NCI-H345 treated with DMSO at 0.1 percent for 48 hours (cell line): ENCODE results near the gene MEF2B.
"Not testable (repeated sequence)": the region's sequence is repeated elsewhere in the genome, so short reads cannot be mapped to it uniquely, and the experiment has no call there.

ENCODE experiments used
- DNase-seq: peaks from one replicate; lab custom pipeline; 2025; ENCODE audit not compliant: unreplicated experiment; lab: John Stamatoyannopoulos, UW

MEF2B gene

GRCh38 chr19:19157808-19158207 is 12.3 kb downstream of the MEF2B start:
- DNase-seq, result no peak

GRCh38 chr19:19155495-19156219 is 14.4 kb downstream of the MEF2B start:
- no peak for DNase-seq

DNA sequence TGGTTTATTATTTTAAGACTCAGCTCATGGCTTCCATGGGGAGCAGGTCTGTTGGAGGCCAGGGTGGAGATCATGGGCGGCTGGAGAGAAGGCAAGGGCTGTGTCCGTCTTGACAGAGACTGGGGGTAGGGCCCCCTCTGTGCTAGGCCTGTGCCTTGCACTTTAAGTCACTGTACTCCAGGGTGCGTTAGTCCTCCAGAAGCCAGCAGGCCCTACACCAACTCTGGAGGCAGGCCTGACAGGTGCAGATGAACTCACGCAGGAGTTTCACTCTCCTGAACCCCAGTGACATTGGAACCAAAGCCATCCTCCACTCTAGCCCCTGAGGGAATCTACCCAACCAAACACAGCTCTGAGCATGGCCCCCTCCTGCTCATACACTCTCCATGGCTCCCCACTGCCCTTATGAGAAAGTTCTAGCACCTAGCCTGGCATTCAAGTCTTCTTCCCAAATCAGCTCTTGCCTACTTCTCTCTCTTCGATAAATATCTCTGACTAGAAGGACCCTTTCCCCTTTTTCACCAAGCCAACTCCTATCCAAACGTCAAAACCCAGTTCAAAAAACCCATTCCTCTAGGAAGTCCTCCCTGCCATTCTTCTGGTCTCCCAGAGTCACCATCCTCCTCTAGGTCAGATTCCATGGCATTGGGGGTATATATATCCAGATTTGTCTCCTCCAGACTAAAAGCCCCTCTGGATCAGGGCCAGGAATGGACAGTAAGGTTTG is 15.1 kb downstream of the MEF2B start:
- no peak for DNase-seq

GRCh38 chr19:19152668-19153384 is 17.2 kb downstream of the MEF2B start:
- DNase-seq, result no peak

- DNase-seq, result no peak
These were observed 18.6 kb downstream of the MEF2B start for GRCh38 chr19:19151418-19151817.

- no peak for DNase-seq
These were observed 20.6 kb downstream of the MEF2B start for GRCh38 chr19:19149435-19149834.

DNA sequence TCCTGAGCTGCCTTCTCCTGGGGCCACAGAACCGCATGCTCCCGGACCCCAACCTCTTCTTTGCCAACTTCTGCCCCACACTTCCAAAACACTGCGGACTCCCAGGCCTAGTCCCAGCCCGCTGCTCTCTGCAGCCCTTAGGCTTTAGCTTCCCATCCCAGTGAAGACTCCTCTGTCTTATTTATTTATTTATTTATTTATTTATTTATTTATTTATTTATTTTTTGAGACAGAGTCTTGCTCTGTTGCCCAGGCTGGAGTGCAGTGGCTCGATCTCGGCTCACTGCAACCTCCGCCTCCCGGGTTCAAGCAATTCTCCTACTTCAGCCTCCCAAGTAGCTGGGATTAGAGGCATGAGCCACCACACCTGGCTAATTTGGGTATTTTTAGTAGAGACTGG is 21.6 kb downstream of the MEF2B start:
- DNase-seq, result not testable (repeated sequence)

DNA sequence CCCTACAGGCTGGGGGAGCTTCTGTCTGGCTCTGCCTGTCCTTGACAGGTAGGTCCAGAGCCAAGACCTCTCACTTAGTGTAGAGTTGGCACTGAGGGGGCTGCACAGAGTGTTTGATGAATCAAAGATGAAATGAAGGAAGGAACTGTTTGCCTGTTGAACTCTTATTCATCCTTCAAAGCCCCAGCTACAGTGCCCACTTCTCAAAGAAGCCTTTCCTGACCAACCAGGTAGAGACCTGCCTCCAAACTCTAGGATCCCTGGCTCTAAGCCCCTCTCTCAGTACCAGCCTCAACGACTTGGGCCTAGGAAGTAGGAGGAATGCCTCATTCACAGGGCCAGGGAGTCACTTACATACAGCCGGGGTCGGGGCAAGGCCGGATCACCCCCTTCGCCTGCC is 22.7 kb downstream of the MEF2B start:
- no peak for DNase-seq

DNA sequence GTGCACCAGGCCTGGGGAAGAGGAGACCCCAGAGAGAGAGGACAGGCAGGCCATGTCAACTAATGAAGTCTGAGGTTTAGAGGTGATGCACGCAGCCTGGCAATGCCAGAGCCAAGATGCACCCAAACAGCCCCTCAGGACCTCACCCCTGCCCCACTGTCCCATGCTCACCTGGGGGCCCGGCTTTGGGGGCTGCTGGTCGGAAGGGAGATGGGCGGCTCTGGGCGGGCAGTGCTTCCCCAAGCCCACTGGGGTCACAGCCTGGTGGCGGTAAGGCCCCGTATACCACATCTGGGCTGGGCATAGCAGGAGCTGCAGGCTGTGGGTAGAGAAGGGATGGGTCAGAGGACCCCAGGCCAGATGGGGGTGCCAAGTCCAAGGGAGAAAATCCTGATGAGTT is 23.2 kb downstream of the MEF2B start:
- DNase-seq, result no peak

- DNase-seq, result no peak
These were observed 24.1 kb downstream of the MEF2B start for GRCh38 chr19:19145684-19146608.

- no peak for DNase-seq
These were observed 24.8 kb downstream of the MEF2B start for GRCh38 chr19:19145281-19145680.

DNA sequence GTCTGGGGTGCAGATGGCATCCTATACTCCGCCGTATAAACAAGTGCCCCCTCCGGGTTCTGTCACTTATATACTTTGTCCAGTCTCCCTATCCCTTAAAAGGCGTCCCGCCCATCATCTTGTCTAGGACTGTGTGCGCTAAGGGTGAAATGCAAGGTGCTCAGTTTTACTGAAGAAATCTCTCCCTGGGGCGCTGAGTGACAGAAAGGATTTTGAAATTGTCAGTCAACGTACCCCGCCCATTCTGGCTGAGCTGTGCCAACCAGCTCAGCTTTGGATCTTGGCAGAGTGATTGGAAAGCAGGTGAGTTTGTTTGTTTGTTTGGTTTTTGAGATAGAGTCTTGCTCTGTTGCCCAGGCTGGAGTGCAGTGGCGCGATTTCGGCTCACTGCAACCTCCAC is 27.7 kb downstream of the MEF2B start:
- no peak for DNase-seq

DNA sequence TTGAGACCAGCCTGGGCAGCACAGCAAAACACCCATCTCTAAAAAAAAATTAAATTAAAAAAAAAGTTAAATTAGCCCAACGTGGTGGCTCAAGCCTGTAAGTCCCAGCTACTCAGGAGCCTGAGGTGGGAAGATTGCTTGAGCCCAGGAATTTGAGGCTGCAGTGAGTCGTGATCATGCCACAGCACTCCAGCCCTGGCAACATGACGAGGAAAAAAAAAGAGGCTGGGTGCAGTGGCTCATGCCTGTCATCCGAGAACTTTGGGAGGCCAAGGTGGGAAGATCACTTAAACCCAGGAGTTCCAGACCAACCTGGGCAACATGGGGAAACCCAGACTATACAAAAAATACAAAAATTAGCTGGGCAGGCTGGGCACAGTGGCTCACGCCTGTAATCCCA is 29.6 kb downstream of the MEF2B start:
- DNase-seq, result no peak

GRCh38 chr19:19139876-19140229 is 30.2 kb downstream of the MEF2B start:
- DNase-seq, result no peak

GRCh38 chr19:19138109-19138981 is 31.7 kb downstream of the MEF2B start, which contains the start of gene TMEM161A:
TSS of gene TMEM161A (minus strand) at chr19:19138478. CDS start at chr19:19138428, 50 bp downstream.
- peak; percentile 82 for DNase-seq

GRCh38 chr19:19137556-19138108 is 32.4 kb downstream of the MEF2B start:
- DNase-seq, result no peak

- DNase-seq, result not testable (repeated sequence)
These were observed 34.4 kb downstream of the MEF2B start for GRCh38 chr19:19135713-19136112.

DNA sequence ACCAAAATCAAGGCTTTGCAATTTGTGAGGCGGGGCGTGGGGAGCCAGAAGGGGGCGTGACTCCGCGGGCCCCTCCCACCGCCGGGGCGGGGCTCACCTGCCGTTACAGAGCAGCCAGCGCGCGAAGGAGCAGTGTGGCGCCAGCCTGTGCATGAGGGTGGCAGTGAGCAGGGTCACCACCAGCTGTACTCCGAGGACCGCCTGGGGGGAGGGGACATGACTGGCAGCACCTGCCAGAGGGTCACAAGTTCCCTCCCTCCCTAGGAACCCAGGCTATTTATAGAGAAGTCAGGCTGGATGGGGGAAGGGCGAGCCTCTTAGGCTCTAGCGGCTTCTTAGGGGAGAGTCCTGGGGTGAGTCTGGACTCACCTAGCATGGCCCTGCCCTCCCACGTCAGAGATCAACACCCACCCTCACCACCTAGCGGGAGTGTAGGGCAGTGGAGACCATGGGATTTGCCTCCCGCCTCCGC is 35.3 kb downstream of the MEF2B start:
- no peak for DNase-seq

DNA sequence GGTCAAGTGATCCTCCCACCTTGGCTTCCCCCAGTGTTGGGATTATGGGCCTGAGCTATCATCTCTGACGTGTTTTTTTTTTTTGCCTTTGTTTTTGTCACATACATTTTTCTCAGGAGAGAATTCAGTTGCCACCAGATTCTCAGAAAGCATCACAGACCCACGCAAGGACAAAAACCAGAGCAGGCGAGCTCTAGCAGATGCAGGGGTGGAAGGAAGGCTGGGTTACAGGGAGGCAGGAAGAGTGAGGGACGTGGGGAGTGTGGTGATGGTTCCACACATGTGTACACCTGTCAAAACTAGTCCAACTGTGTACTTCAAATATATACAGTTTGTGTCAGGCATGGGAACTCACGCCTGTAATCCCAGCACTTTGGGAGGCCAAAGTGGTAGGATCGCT is 36.1 kb downstream of the MEF2B start:
- no peak for DNase-seq
